B cell (primary cell): Measurements from ENCODE around the gene KCNK4. TPM values are rescaled to one million over a fixed set of nuclear protein-coding genes. Genes with fewer than 3 reads are reported as not detected.

Experiments
- ATAC-seq: fragments of 200-7000 bp; cut with Tn5 transposase; one replicate; pipeline ENCODE4 v1.10.0; 2021; ENCODE audit warnings: low read depth, mild to moderate bottlenecking, moderate number of reproducible peaks, moderate library complexity
- CTCF ChIA-PET: fragments of 350-600 bp; sonication (Branson Sonifier 250); formaldehyde crosslinking; loops from one replicate; lab custom pipeline; 2021; ENCODE audit warnings: antibody characterized with exemption, inconsistent platforms; lab: Charles Lee
- POLR2A ChIA-PET: fragments of 350-600 bp; sonication (Branson Sonifier 250); formaldehyde crosslinking; loops from one replicate; lab custom pipeline; 2021; ENCODE audit warnings: antibody characterized with exemption; lab: Charles Lee
- DNase-seq: peaks from one replicate; pipeline ENCODE4 v3.0.0; 2013
- H2AFZ ChIP-seq: 2 replicates; pipeline ENCODE4 v1.6.1; 2012; ENCODE audit warnings: mild to moderate bottlenecking, low read depth, low read length; ENCODE audit not compliant: insufficient read depth, poor library complexity, severe bottlenecking
- H3K27ac ChIP-seq, 2 donors: 1 replicate in 1 of 2; 2 replicates in 1 of 2; pipeline ENCODE4 v1.5.1; 2012 to 2013; ENCODE audit warnings: low read length in 2 of 2, mild to moderate bottlenecking in 2 of 2, moderate library complexity in 1 of 2
- H3K27me3 ChIP-seq, 4 experiments: fragments of 200-600 bp in 1 of 4; sonication (generic) in 1 of 4; replicated peaks in 1 of 4; 1 replicate in 2 of 4; 2 replicates in 2 of 4; pipeline versions ENCODE4 v1.6.1 to v1.7.0; 2013 to 2016; ENCODE audit warnings: low read length in 3 of 4, mild to moderate bottlenecking in 2 of 4, mixed read lengths in 1 of 4, moderate library complexity in 1 of 4; ENCODE audit not compliant: insufficient read depth in 4 of 4, control insufficient read depth in 3 of 4; ENCODE audit errors: control extremely low read depth in 1 of 4
- H3K36me3 ChIP-seq, 2 experiments: replicated peaks in 1 of 2; 1 replicate in 1 of 2; 2 replicates in 1 of 2; pipeline versions ENCODE4 v1.6.1 to v1.7.1; 2013; ENCODE audit warnings: low read length in 1 of 2; ENCODE audit not compliant: insufficient read depth in 2 of 2, control insufficient read depth in 1 of 2; ENCODE audit errors: control extremely low read depth in 1 of 2, extremely low read depth in 1 of 2
- H3K4me1 ChIP-seq, 2 donors: fragments of 200-600 bp in 1 of 2; sonication (generic) in 1 of 2; 1 replicate in 1 of 2; 2 replicates in 1 of 2; pipeline versions ENCODE4 v1.5.1 to v1.6.1; 2013 to 2017; ENCODE audit warnings: low read length in 2 of 2; ENCODE audit not compliant: control insufficient read depth in 2 of 2, insufficient read depth in 2 of 2
- H3K4me2 ChIP-seq: replicated peaks from 2 replicates; pipeline ENCODE3; 2012; ENCODE audit warnings: mild to moderate bottlenecking, low read depth, low read length; ENCODE audit not compliant: poor library complexity, severe bottlenecking
- H3K4me3 ChIP-seq, 5 experiments: fragments of 200-600 bp in 1 of 5; sonication (generic) in 1 of 5; 1 replicate in 3 of 5; 2 replicates in 2 of 5; pipeline versions ENCODE4 v1.5.1 to v1.7.0; 2011 to 2016; ENCODE audit warnings: low read length in 4 of 5, mild to moderate bottlenecking in 4 of 5, low read depth in 2 of 5, control low read depth in 1 of 5, moderate library complexity in 1 of 5; ENCODE audit not compliant: insufficient read depth in 1 of 5; ENCODE audit errors: control extremely low read depth in 1 of 5, extremely low read depth in 1 of 5
- H3K79me2 ChIP-seq: fragments of 200-600 bp; sonication (generic); one replicate; pipeline ENCODE4 v1.6.0; 2016; ENCODE audit warnings: low read length; ENCODE audit not compliant: control insufficient read depth, insufficient read depth
- H3K9ac ChIP-seq: fragments of 200-600 bp; sonication (generic); 2 replicates; pipeline ENCODE4 v1.6.1; 2017; ENCODE audit warnings: mild to moderate bottlenecking, low read length, moderate library complexity
- H3K9me3 ChIP-seq, 3 donors: one replicate each; pipeline versions ENCODE4 v1.6.1 to v1.7.1; 2013; ENCODE audit warnings: low read length in 2 of 3; ENCODE audit not compliant: control insufficient read depth in 2 of 3, insufficient read depth in 1 of 3; ENCODE audit errors: control extremely low read depth in 1 of 3
- H4K20me1 ChIP-seq: 2 replicates; pipeline ENCODE4 v1.6.0; 2012; ENCODE audit warnings: mild to moderate bottlenecking, low read length; ENCODE audit not compliant: insufficient read depth, control insufficient read depth, poor library complexity, severe bottlenecking
- H3K27ac Mint-ChIP-seq: one replicate; pipeline ENCODE4 v1.8.0; 2021; ENCODE audit warnings: mixed read lengths
- H3K27me3 Mint-ChIP-seq: one replicate; pipeline ENCODE4 v1.8.0; 2021; ENCODE audit warnings: mixed read lengths
- H3K4me1 Mint-ChIP-seq: one replicate; pipeline ENCODE4 v1.8.0; 2021; ENCODE audit warnings: mixed read lengths
- H3K4me3 Mint-ChIP-seq: one replicate; pipeline ENCODE4 v1.8.0; 2021; ENCODE audit warnings: mixed read lengths
- H3K9me3 Mint-ChIP-seq: one replicate; pipeline ENCODE4 v1.8.0; 2022; ENCODE audit warnings: mixed read lengths; ENCODE audit not compliant: insufficient read depth
- CTCF ChIP-seq: fragments of 200-600 bp; IDR thresholded peaks from one replicate; pipeline ENCODE4 v1.8.0; 2022; ENCODE audit warnings: antibody characterized with exemption, mild to moderate bottlenecking
- EZH2 ChIP-seq: IDR thresholded peaks from 2 replicates; pipeline ENCODE4 v1.6.1; 2012; ENCODE audit warnings: borderline replicate concordance, low read depth, mild to moderate bottlenecking, moderate library complexity, low read length; ENCODE audit not compliant: insufficient read depth, poor library complexity, severe bottlenecking
- WGBS: methylation state at CpG from one replicate; pipeline ENCODE4 v1.1.5; 2013; ENCODE audit warnings: missing lambda C conversion rate; ENCODE audit not compliant: insufficient coverage; 5-methylcytosine and 5-hydroxymethylcytosine counted together
- intact Hi-C: fragments of 100-400 bp; cut with micrococcal nuclease; formaldehyde crosslinking; loops from one replicate; pipeline ENCODE4 v1.10.0; 2022
- polyA plus RNA-seq: library from polyadenylated mRNA; depleted of rRNA; stranded (reverse); fragments of >200 nt; gene quantifications from 2 replicates; pipeline ENCODE4 v1.2.3, GENCODE V29; 2012
- total RNA-seq, 2 donors: library from RNA; stranded (reverse); fragments of 120-200 nt in 1 of 2; gene quantifications; 1 replicate in 1 of 2; 2 replicates in 1 of 2; pipeline versions ENCODE4 v1.2.3 to v1.2.4, GENCODE V29; 2013 to 2022

KCNK4 gene
- total and polyA plus RNA-seq, 2 donors (not counting 1 experiment from before 2014, with no cell fraction given) = 0.32 TPM; not detected in 1

- TF ChIP-seq CTCF (no peak), EZH2 (no peak)
- CTCF ChIA-PET = interaction anchor here (0.9 kb wide), 1 partner anchor 51 kb away, joined by 3 read pairs; no protein-coding TSS in a partner anchor
- DNase-seq (no peak), ATAC-seq (no peak)
- H3K27me3 ChIP-seq = no peaks in the 10 kb centered on the region
- Mint-ChIP-seq H3K4me1 (peaks cover 15% of the 10 kb centered on the region), H3K27ac (no peak overlapping the region), H3K4me3 (no peak overlapping the region), H3K27me3 (no peaks in the 10 kb centered on the region), H3K9me3 (no peaks in the 10 kb centered on the region)
- peaks cover 17 to 22% of the 10 kb centered on the region in 2 donors for H3K4me1 ChIP-seq
- H3K4me3 ChIP-seq = no peak overlapping the region
- no peak overlapping the region for H3K27ac ChIP-seq
- POLR2A ChIA-PET = interaction anchor here (1.1 to 1.2 kb wide), 2 partner anchors 12 to 49 kb away, joined by 3 read pairs; partner anchors contain the start of gene ESRRA
- H3K79me2 ChIP-seq = peaks cover 4% of the 10 kb centered on the region
- H2AFZ ChIP-seq = no peak overlapping the region
- 95% methylated on average over 30 of the region's 35 CpGs for WGBS
- H3K4me2 ChIP-seq = no peak overlapping the region
- H3K36me3 ChIP-seq = no peaks in the 10 kb centered on the region
- no peaks in the 10 kb centered on the region for H3K9me3 ChIP-seq
- H3K9ac ChIP-seq = no peak overlapping the region
- intact Hi-C loops = no loop called here
- no peaks in the 10 kb centered on the region for H4K20me1 ChIP-seq
These were observed 35.7 kb upstream of the KCNK4 start for GRCh38 chr11:64255135-64256128.

- Mint-ChIP-seq H3K4me1 (peaks cover 9% of the 10 kb centered on the region), H3K27ac (no peak overlapping the region), H3K27me3 (no peaks in the 10 kb centered on the region), H3K9me3 (no peaks in the 10 kb centered on the region), H3K4me3 (no peak overlapping the region)
- 94% methylated on average over 15 of the region's 15 CpGs for WGBS
- H3K27me3 ChIP-seq = no peaks in the 10 kb centered on the region
- POLR2A ChIA-PET = interaction anchor here (1.1 to 1.2 kb wide), 2 partner anchors 13 to 48 kb away, joined by 3 read pairs; partner anchors contain the start of gene ESRRA
- ATAC-seq (no peak), DNase-seq (no peak)
- no peak overlapping the region for H3K4me2 ChIP-seq
- H3K36me3 ChIP-seq = no peaks in the 10 kb centered on the region
- CTCF ChIA-PET = no interaction called here
- H3K4me3 ChIP-seq = no peak overlapping the region
- TF ChIP-seq EZH2 = no peak
- TF ChIP-seq CTCF = no peak
- H3K27ac ChIP-seq = no peak overlapping the region
- no peaks in the 10 kb centered on the region for H3K9me3 ChIP-seq
- intact Hi-C loops = no loop called here
- H3K79me2 ChIP-seq = peaks cover 4% of the 10 kb centered on the region
- peaks cover 12 to 14% of the 10 kb centered on the region in 2 donors for H3K4me1 ChIP-seq
- H4K20me1 ChIP-seq = no peaks in the 10 kb centered on the region
- H2AFZ ChIP-seq = no peak overlapping the region
- H3K9ac ChIP-seq = no peak overlapping the region
These were observed 34.8 kb upstream of the KCNK4 start for GRCh38 chr11:64256300-64256699.
